ENCODE measurements around the gene LGALS16. TPM values are rescaled to one million over a fixed set of nuclear protein-coding genes. Genes with fewer than 3 reads are reported as not detected.
"Not testable (repeated sequence)": the region's sequence is repeated elsewhere in the genome, so short reads cannot be mapped to it uniquely, and the experiment has no call there.

Gene LGALS16
- total RNA-seq, 4 donors from 2014 or later: not detected

DNA sequence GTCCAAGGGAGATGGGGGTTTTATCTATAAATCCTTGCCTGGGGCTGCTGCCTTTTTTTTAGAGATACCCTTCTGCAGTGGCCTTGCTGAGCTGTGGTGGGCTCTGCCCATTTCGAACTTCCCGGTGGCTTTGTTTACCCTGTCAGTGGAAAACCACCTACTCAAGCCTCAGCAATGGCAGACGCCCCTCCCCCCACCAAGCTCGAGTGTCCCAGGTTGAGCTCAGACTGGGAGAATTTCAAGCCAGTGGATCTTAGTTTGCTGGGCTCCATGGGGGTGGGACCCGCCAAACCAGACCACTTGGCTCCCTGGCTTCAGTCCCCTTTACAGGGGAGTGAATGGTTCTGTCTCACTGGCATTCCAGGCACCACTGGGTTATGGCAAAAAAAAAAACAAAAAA is 31.8 kb upstream of the LGALS16 start:
- Histone ChIP-seq H3K9me3 (no peaks in the 10 kb centered on the region), H3K27me3 (peaks cover 17% of the 10 kb centered on the region), H3K4me3 (no peak overlapping the region), H3K36me3 (no peaks in the 10 kb centered on the region), H3K27ac (no peak overlapping the region), H3K4me1 (no peaks in the 10 kb centered on the region)
- TF ChIP-seq POLR2A (IDR thresholded peaks at IDR 0.05): no peak
- TF ChIP-seq EP300 (IDR thresholded peaks at IDR 0.05): no peak
- no peak for TF ChIP-seq POLR2AphosphoS5 (IDR thresholded peaks at IDR 0.05)
- 27% methylated on average over 5 of the region's 5 CpGs for WGBS
- no peak for DNase-seq (ENCODE audit: low spot score in 2 of 2)

DNA sequence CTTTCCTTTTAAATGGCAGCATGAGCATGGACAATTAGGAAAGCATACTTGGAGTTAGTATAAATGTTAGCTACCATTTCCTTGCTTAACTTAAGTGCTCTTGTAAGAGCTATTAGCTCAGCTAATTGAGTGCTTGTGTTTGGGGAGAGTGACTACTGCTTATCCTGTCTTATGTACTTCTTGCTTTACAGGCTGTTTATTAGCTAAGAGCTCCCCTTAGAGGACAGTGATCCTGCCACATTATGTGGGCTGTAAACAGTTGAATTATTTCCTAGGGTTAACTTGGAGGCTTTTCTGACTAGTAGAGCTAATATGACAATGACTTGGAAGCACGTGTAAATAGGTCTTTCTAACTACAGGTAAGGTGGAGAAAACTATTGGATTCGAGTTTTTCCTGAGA is 28.1 kb upstream of the LGALS16 start:
- H3K27ac ChIP-seq; DNase-seq (ENCODE audit: low spot score in 2 of 2); H3K4me3 ChIP-seq; H3K4me1 ChIP-seq; H3K36me3 ChIP-seq; H3K9me3 ChIP-seq: not testable (repeated sequence)
- peaks cover 15% of the 10 kb centered on the region for H3K27me3 ChIP-seq
- 58% methylated on average over 2 of the region's 2 CpGs for WGBS

DNA sequence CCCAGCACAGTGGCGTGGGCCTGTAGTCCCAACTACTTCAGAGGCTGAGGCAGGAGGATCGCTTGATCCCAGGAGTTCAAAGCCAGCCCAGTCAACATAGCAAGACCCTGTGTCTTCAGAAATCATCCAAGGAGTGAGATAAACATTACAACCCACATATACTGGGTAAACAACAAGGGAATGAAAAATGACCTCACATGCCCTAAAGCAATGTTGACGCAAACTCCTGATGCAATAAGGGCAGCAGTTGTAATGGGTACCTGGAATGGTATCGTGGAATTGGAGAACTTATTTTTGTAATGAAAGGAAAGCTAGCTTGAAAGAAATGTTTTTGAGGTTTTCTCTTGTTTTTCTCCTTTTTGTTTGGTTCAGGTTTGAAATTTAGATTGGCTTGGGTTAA is 24.5 kb upstream of the LGALS16 start:
- Histone ChIP-seq H3K4me3 (no peak overlapping the region), H3K4me1 (no peaks in the 10 kb centered on the region), H3K27me3 (peaks cover 2% of the 10 kb centered on the region), H3K36me3 (no peaks in the 10 kb centered on the region), H3K27ac (no peak overlapping the region), H3K9me3 (no peaks in the 10 kb centered on the region)
- DNase-seq (ENCODE audit: low spot score in 2 of 2): no peak
- 53% methylated on average over 4 of the region's 4 CpGs for WGBS
- TF ChIP-seq POLR2A (IDR thresholded peaks at IDR 0.05) (no peak), POLR2AphosphoS5 (IDR thresholded peaks at IDR 0.05) (no peak)
- TF ChIP-seq, protein P1, sequence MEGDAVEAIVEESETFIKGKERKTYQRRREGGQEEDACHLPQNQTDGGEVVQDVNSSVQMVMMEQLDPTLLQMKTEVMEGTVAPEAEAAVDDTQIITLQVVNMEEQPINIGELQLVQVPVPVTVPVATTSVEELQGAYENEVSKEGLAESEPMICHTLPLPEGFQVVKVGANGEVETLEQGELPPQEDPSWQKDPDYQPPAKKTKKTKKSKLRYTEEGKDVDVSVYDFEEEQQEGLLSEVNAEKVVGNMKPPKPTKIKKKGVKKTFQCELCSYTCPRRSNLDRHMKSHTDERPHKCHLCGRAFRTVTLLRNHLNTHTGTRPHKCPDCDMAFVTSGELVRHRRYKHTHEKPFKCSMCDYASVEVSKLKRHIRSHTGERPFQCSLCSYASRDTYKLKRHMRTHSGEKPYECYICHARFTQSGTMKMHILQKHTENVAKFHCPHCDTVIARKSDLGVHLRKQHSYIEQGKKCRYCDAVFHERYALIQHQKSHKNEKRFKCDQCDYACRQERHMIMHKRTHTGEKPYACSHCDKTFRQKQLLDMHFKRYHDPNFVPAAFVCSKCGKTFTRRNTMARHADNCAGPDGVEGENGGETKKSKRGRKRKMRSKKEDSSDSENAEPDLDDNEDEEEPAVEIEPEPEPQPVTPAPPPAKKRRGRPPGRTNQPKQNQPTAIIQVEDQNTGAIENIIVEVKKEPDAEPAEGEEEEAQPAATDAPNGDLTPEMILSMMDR (IDR thresholded peaks at IDR 0.05): no peak

DNA sequence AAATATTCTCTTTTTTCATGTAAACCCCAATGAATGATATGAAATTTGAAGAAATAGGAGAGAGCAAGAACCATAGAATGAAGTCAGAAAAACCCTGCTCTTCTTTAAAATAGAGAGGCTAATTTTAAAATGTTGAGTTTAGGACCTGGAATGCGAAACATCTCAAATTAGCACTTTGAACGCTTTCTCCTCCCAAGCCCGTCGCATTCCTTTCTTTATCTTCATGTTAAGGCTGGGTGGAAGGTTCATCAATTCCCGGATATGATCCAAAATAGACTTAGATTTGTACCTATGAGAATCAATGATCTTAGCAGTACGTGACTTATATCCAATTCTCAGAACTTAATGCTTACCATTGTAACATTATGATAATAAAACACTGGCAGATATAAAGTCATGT is 24.1 kb upstream of the LGALS16 start:
- Histone ChIP-seq H3K36me3 (no peaks in the 10 kb centered on the region), H3K9me3 (no peaks in the 10 kb centered on the region), H3K27me3 (peaks cover 2% of the 10 kb centered on the region), H3K27ac (no peak overlapping the region), H3K4me3 (no peak overlapping the region), H3K4me1 (no peaks in the 10 kb centered on the region)
- WGBS: 46% methylated on average over 6 of the region's 6 CpGs
- TF ChIP-seq POLR2AphosphoS5 (IDR thresholded peaks at IDR 0.05): no peak
- TF ChIP-seq, protein P1 (IDR thresholded peaks at IDR 0.05): no peak
- TF ChIP-seq EP300 (IDR thresholded peaks at IDR 0.05): no peak
- TF ChIP-seq POLR2A (IDR thresholded peaks at IDR 0.05): no peak
- no peak for DNase-seq (ENCODE audit: low spot score in 2 of 2)

DNA sequence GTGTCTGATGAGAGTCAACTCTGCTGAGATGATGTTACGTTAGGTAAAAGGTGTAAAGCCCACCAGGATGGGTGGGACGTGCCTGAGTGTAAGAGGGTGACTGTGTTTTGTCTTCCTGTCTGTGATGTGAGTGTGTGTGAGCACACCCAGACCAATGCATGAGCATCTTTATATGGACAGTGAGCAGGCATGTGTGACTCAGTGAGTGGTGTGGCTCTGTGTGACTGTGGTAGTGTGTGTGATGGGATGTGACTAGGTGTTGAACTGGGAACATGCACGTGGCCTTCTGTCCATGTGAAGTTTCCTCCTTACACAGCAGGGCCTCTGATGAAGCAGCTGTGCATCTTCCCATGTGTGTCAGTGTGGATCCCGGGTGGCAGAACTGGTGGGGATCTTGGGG is 17.8 kb upstream of the LGALS16 start:
- Histone ChIP-seq H3K27ac (no peak overlapping the region), H3K9me3 (no peaks in the 10 kb centered on the region), H3K4me3 (no peak overlapping the region), H3K36me3 (no peaks in the 10 kb centered on the region), H3K27me3 (peaks cover 17% of the 10 kb centered on the region), H3K4me1 (no peaks in the 10 kb centered on the region)
- TF ChIP-seq EP300 (IDR thresholded peaks at IDR 0.05): no peak
- TF ChIP-seq, protein P1 (IDR thresholded peaks at IDR 0.05): no peak
- no peak for TF ChIP-seq POLR2AphosphoS5 (IDR thresholded peaks at IDR 0.05)
- no peak for TF ChIP-seq POLR2A (IDR thresholded peaks at IDR 0.05)
- 80% methylated on average over 3 of the region's 4 CpGs for WGBS
- DNase-seq (ENCODE audit: low spot score in 2 of 2): no peak

DNA sequence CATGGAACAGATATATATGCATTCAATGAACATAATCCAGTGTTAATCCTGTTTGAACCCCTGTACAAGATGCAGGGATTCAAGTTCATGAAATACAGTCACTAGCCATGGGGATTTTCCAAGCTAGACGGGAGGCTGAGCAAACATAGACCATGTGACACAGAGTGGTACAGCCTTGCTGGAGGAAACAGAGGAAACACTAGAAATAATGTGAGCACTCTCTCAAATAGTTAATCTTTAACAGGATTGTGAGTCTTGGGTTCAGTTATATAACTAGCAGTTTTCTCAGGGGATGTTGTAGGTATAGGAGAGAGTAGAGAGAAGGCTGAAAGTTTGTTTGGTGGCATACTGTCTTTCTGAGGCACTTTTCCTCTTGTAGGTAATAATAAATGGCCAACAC is 13.9 kb upstream of the LGALS16 start:
- Histone ChIP-seq H3K27ac (no peak overlapping the region), H3K9me3 (no peaks in the 10 kb centered on the region), H3K36me3 (no peaks in the 10 kb centered on the region), H3K27me3 (peaks cover 24% of the 10 kb centered on the region), H3K4me1 (no peaks in the 10 kb centered on the region), H3K4me3 (no peak overlapping the region)
- TF ChIP-seq, protein P1 (IDR thresholded peaks at IDR 0.05): no peak
- TF ChIP-seq EP300 (IDR thresholded peaks at IDR 0.05) (no peak), POLR2AphosphoS5 (IDR thresholded peaks at IDR 0.05) (no peak), POLR2A (IDR thresholded peaks at IDR 0.05) (no peak)
- WGBS: 13% methylated on average over 1 of the region's 1 CpG
- DNase-seq (ENCODE audit: low spot score in 2 of 2): no peak

Measured in suprapubic skin (tissue), 4 donors.